Small intestine (tissue), 16 donors: Measurements from ENCODE around the gene SUPT4H1. TPM values are rescaled to one million over a fixed set of nuclear protein-coding genes. Genes with fewer than 3 reads are reported as not detected.
"Not testable (repeated sequence)": the region's sequence is repeated elsewhere in the genome, so short reads cannot be mapped to it uniquely, and the experiment has no call there.

Experiments
- DNase-seq, 2 donors: peaks; one replicate each; pipeline versions ENCODE4 v3.0.0 to v3.0.0-alpha.2; 2013
- FAIRE-seq: peaks from 2 replicates; lab custom pipeline; 2012; peaks lifted over from hg19 to GRCh38; lab: Jason Lieb, UNC
- H3K27ac ChIP-seq, 3 donors: one replicate each; pipeline ENCODE4 v1.5.1; 2013; ENCODE audit warnings: low read length in 2 of 3, mild to moderate bottlenecking in 2 of 3, control low read depth in 1 of 3, inconsistent platforms in 1 of 3, low read depth in 1 of 3, moderate library complexity in 1 of 3
- H3K27me3 ChIP-seq, 3 donors: one replicate each; pipeline ENCODE4 v1.6.1; 2013; ENCODE audit warnings: low read length in 3 of 3, inconsistent platforms in 1 of 3; ENCODE audit not compliant: control insufficient read depth in 3 of 3, insufficient read depth in 3 of 3
- H3K36me3 ChIP-seq, 3 donors: one replicate each; pipeline ENCODE4 v1.6.1; 2013; ENCODE audit warnings: low read length in 3 of 3, inconsistent platforms in 1 of 3, low read depth in 1 of 3, mild to moderate bottlenecking in 1 of 3, moderate library complexity in 1 of 3; ENCODE audit not compliant: control insufficient read depth in 3 of 3, insufficient read depth in 2 of 3
- H3K4me1 ChIP-seq, 3 donors: one replicate each; pipeline ENCODE4 v1.6.1; 2013; ENCODE audit warnings: low read length in 2 of 3, inconsistent platforms in 1 of 3, low read depth in 1 of 3, mild to moderate bottlenecking in 1 of 3, moderate library complexity in 1 of 3; ENCODE audit not compliant: control insufficient read depth in 3 of 3, insufficient read depth in 2 of 3
- H3K4me3 ChIP-seq, 3 donors: one replicate each; pipeline ENCODE4 v1.5.1; 2013; ENCODE audit warnings: low read length in 3 of 3, control low read depth in 1 of 3, inconsistent platforms in 1 of 3, low read depth in 1 of 3, mild to moderate bottlenecking in 1 of 3, moderate library complexity in 1 of 3
- H3K9me3 ChIP-seq, 2 donors: one replicate each; pipeline ENCODE4 v1.6.1; 2013; ENCODE audit warnings: low read depth in 1 of 2, low read length in 1 of 2; ENCODE audit not compliant: control insufficient read depth in 2 of 2, insufficient read depth in 1 of 2
- WGBS, 3 donors: extraction: QIAGEN DNeasy Blood & Tissue Kit; methylation state at CpG; one replicate each; pipeline ENCODE4 v1.1.7; 2013; 5-methylcytosine and 5-hydroxymethylcytosine counted together
- long read RNA-seq, 10 donors: transcript quantifications; one replicate each; lab custom pipeline, GENCODE V29; 2026
- polyA plus RNA-seq, 4 donors: library from polyadenylated mRNA; stranded (reverse) in 3 of 4; unstranded in 1 of 4; fragments of 200-250 nt in 3 of 4; fragments of 120-200 nt in 1 of 4; gene quantifications; one replicate each; pipeline versions ENCODE4 v1.2.1 to v1.2.3, GENCODE V29; 2013
- donor health status: healthy with polysubstance abuse.
- donor health status: control.
- donor health status: control.
- donor health status: Bipolar disorder and iron deficiency.
- donor health status: healthy.

The SUPT4H1 gene
- polyA plus RNA-seq: 100 to 1,000 TPM in 1 of 4 donors, 10 to 100 TPM in 3; 70.3 to 102 (median 79.7) TPM
- long read RNA-seq, donor 1: 0 reads
- long read RNA-seq, donor 2, transcript SUPT4H1-201 (5 exons, 1,489 nt): major isoform, 22 of 28 reads
- long read RNA-seq, donor 2, partial matches to known transcripts: 0 of 28 reads
- long read RNA-seq, donor 2, other reads (novel, unspliced or antisense): 0 of 28 reads
- long read RNA-seq, donor 3, transcript SUPT4H1-201 (5 exons, 1,489 nt): major isoform, 34 of 44 reads
- long read RNA-seq, donor 3, transcript SUPT4H1-202 (5 exons, 1,643 nt): minor isoform, 9 of 44 reads
- long read RNA-seq, donor 3, partial matches to known transcripts: 0 of 44 reads
- long read RNA-seq, donor 3, other reads (novel, unspliced or antisense): 0 of 44 reads
- long read RNA-seq, donor 4, partial matches to known transcripts: 0 of 5 reads
- long read RNA-seq, donor 4, other reads (novel, unspliced or antisense): 0 of 5 reads
- long read RNA-seq, donor 5, transcript SUPT4H1-201 (5 exons, 1,489 nt): major isoform, 7 of 12 reads
- long read RNA-seq, donor 5, partial matches to known transcripts: 0 of 12 reads
- long read RNA-seq, donor 5, other reads (novel, unspliced or antisense): 0 of 12 reads
- long read RNA-seq, donor 6, transcript SUPT4H1-202 (5 exons, 1,643 nt): minor isoform, 7 of 55 reads
- long read RNA-seq, donor 6, transcript SUPT4H1-201 (5 exons, 1,489 nt): major isoform, 45 of 55 reads
- long read RNA-seq, donor 6, partial matches to known transcripts: 0 of 55 reads
- long read RNA-seq, donor 6, other reads (novel, unspliced or antisense): 0 of 55 reads
- long read RNA-seq, donor 7, transcript SUPT4H1-202 (5 exons, 1,643 nt): minor isoform, 7 of 67 reads
- long read RNA-seq, donor 7, transcript SUPT4H1-201 (5 exons, 1,489 nt): major isoform, 54 of 67 reads
- long read RNA-seq, donor 7, partial matches to known transcripts: 0 of 67 reads
- long read RNA-seq, donor 7, other reads (novel, unspliced or antisense): 0 of 67 reads
- long read RNA-seq, donor 8, transcript SUPT4H1-201 (5 exons, 1,489 nt): major isoform, 8 of 8 reads
- long read RNA-seq, donor 8, partial matches to known transcripts: 0 of 8 reads
- long read RNA-seq, donor 8, other reads (novel, unspliced or antisense): 0 of 8 reads
- long read RNA-seq, donor 9, transcript SUPT4H1-201 (5 exons, 1,489 nt): major isoform, 11 of 13 reads
- long read RNA-seq, donor 9, partial matches to known transcripts: 0 of 13 reads
- long read RNA-seq, donor 9, other reads (novel, unspliced or antisense): 0 of 13 reads
- long read RNA-seq, donor 10, transcript SUPT4H1-202 (5 exons, 1,643 nt): minor isoform, 10 of 80 reads
- long read RNA-seq, donor 10, transcript SUPT4H1-201 (5 exons, 1,489 nt): major isoform, 67 of 80 reads
- long read RNA-seq, donor 10, partial matches to known transcripts: 0 of 80 reads
- long read RNA-seq, donor 10, other reads (novel, unspliced or antisense): 0 of 80 reads

DNA sequence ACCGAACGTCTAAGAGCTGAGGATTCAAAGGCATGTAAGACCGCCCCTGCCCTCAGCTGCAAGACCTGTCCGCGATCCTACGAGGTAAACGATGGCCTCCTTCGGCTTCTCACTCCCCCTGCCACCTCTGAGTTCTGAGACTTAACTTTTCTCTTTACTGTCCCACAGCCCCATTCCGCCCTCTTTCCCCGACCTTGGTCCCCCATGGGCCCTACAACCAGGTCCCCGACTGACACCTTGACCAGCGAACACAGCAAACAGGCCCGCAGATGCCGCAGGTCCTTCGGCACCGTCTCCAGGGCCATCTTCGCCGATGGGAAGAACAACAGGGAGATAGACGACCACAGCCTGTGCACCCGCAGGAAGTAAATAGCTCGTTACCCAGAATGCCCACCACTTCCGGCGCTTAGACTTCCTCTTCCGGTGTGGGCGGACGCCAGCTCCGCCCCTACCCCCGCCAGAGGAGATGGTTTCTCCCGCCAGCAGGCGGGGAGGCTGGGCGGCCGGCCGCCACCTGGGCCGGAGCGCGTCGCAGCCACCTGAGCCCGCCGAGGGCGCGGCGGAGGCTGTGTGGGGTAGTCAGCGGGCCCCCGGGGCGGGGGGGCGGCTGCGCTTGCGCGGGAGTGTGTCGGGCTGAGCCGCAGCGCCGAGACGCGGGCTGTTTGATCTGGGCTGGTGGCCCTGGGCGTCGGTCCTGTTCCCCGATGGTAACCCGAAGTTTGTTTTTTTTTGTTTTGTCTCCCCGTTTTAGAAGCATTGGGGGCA lies at the start of gene SUPT4H1:
TSS of gene SUPT4H1 (minus strand) at position 371 of the 765 bp plus-strand sequence. CDS start at position 305, 66 bp downstream.
- WGBS, 3 donors: 0 to 1% (median 1%) methylated on average over 56 to 60 of the region's 60 CpGs
- no peaks in the 10 kb centered on the region for H3K27me3 ChIP-seq
- DNase-seq: peak; percentile 94 to 98
- peaks cover 3 to 43% (median 19%) of the 10 kb centered on the region in 3 donors for H3K36me3 ChIP-seq
- peak within 1 kb of the TSS; percentile 63 to 71 (median 69) for H3K4me3 ChIP-seq
- H3K27ac ChIP-seq: peak within 1 kb of the TSS; percentile 77 to 89 (median 89)
- no peaks in the 10 kb centered on the region for H3K9me3 ChIP-seq
- FAIRE-seq: no peak
- peaks cover 0 to 14% (median 5%) of the 10 kb centered on the region in 3 donors for H3K4me1 ChIP-seq

DNA sequence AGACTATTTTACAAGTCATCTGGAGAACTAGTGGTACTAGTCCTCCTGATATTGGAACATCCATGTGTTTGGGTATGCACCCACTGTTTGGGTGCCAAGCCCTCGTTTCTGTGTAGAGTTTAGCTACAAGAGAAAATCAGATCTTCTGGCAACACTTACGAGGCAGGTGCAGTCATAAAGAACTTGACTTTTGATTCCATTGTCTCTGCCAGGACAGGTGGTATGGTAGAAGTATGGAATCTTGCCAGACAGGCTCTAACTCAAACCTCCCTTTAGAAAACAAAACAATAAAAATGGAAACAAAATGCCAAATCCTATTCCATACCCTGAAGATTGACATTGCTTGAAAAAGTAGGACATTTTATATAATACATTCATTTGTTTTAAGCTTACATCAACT lies 49.3 kb upstream of the SUPT4H1 start:
- Histone ChIP-seq H3K36me3 (peaks cover 0 to 3% (median 0%) of the 10 kb centered on the region in 3 donors), H3K27me3 (no peaks in the 10 kb centered on the region), H3K27ac (peak overlapping the region in 1 of 3 donors; percentile 22), H3K9me3 (no peaks in the 10 kb centered on the region), H3K4me1 (peaks cover 0 to 30% (median 0%) of the 10 kb centered on the region in 3 donors), H3K4me3 (no peak overlapping the region)
- FAIRE-seq (no peak), DNase-seq (peak in 1 of 2 donors; percentile 70)
- WGBS, 3 donors: 8 to 50% (median 35%) methylated on average over 2 of the region's 2 CpGs

DNA sequence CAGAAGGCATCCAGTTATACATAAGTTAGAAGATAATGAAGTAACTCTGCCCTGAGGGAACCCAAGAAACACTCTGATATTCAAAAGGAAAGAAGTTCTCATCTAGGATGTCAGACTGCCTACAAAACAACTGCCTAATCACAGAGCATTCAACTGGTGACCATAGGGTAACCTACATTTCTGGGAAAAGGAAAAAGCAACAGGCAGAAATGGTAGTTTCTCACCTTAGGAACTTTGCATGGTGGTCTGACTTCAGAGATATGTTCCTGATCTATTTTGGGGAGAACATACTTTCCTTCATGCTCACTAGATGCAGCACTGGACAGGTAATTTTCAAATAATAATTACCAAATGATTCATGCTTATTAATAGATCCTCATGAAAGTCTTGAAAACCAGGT lies 48.8 kb upstream of the SUPT4H1 start:
- H3K27ac ChIP-seq: peak overlapping the region in 2 of 3 donors; percentile 20 to 30
- no peak for FAIRE-seq

DNA sequence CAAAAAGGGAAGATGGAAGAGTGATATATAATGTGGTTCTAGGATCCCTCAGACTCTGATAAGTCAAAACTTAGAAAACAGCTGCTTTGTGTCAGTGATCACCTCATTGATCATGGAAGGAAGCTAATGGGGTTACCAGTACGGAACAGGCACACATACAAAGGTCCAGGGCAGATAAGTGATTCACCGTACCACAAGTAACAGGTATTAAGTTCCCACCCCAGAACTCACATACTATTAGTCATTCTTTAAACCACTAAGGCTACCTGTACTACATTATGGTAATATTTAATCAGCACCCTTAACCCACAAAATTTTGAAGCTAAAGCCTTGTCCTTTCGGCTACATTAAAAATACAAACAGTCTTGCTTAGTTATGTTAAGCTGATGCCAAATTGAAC lies 48.0 kb upstream of the SUPT4H1 start:
- H3K27ac ChIP-seq: peak overlapping the region in 1 of 3 donors; percentile 11
- H3K27me3 ChIP-seq: no peaks in the 10 kb centered on the region
- WGBS, 3 donors: 14 to 58% (median 45%) methylated on average over 3 of the region's 3 CpGs
- no peak for FAIRE-seq
- no peaks in the 10 kb centered on the region for H3K9me3 ChIP-seq
- H3K4me1 ChIP-seq: peaks cover 0 to 40% (median 0%) of the 10 kb centered on the region in 3 donors
- DNase-seq: peak in 1 of 2 donors; percentile 73
- H3K36me3 ChIP-seq: peaks cover 0 to 3% (median 0%) of the 10 kb centered on the region in 3 donors
- no peak overlapping the region for H3K4me3 ChIP-seq

More for the DNA sequence above, 48.8 kb upstream of the SUPT4H1 start:
- no peaks in the 10 kb centered on the region for H3K27me3 ChIP-seq
- no peak for DNase-seq
- peaks cover 0 to 3% (median 0%) of the 10 kb centered on the region in 3 donors for H3K36me3 ChIP-seq
- no peaks in the 10 kb centered on the region for H3K9me3 ChIP-seq
- no peak overlapping the region for H3K4me3 ChIP-seq
- H3K4me1 ChIP-seq: peaks cover 0 to 34% (median 0%) of the 10 kb centered on the region in 3 donors

DNA sequence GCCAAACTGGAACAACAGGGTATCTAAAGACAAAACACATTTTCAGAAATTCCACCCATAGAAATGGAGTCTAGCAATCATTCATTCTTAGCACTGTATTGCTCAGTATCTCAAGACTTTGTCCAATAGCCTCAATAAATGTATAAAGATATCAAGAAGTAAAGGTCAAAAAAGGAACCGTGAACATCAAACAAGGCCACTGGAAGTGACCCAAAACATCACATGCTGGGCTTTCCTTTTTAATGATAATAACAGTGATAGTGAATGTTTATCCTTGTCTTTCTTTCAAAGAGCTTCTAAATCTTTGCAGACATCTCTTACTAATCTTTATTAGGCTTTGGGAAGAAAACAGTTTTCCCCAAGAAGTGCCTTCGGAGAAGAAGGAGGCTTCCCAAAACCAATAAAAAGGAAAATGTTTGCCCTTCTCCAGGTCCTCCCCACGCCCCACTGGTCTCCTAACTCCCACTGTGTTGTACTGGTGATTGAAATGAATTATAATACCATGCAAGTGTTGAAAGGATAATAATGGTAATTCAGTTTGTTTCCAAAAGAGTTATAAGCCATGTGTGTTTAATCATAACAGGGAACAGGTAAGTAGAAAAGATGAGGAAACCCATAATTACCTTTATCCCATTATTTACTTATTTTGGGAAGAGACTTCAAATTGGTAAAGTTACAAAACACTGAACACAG lies 46.7 kb upstream of the SUPT4H1 start:
- Histone ChIP-seq H3K4me1 (peaks cover 0 to 44% (median 0%) of the 10 kb centered on the region in 3 donors), H3K27me3 (no peaks in the 10 kb centered on the region), H3K9me3 (no peaks in the 10 kb centered on the region), H3K36me3 (peaks cover 0 to 3% (median 0%) of the 10 kb centered on the region in 3 donors), H3K27ac (peak overlapping the region in 2 of 3 donors; percentile 11 to 50), H3K4me3 (no peak overlapping the region)
- 8 to 39% (median 30%) methylated on average over 3 of the region's 3 CpGs for WGBS, 3 donors
- DNase-seq (peak; percentile 74 to 79), FAIRE-seq (no peak)

DNA sequence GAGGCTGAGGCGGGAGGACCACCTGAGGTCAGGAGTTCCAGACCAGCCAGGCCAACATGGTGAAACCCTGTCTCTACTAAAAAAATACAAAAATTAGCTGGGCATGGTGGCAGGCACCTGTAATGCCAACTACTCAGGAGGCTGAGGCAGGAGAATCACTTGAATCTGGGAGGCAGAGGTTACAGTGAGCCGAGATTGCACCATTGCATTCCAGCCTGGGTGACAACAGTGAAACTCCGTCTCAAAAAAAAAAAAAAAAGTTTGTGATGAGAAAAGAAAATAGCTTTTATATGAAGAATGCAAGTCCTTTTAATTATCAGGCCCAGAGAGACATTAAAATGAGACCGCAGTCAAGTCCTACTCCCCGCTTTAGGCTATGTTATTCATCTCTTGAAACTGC lies 45.4 kb upstream of the SUPT4H1 start:
- H3K27me3 ChIP-seq, H3K36me3 ChIP-seq, H3K4me3 ChIP-seq, H3K27ac ChIP-seq, DNase-seq, H3K9me3 ChIP-seq, FAIRE-seq: not testable (repeated sequence)
- 60 to 79% (median 62%) methylated on average over 5 of the region's 5 CpGs for WGBS, 3 donors
- H3K4me1 ChIP-seq: peaks cover 0 to 46% (median 2%) of the 10 kb centered on the region in 3 donors

DNA sequence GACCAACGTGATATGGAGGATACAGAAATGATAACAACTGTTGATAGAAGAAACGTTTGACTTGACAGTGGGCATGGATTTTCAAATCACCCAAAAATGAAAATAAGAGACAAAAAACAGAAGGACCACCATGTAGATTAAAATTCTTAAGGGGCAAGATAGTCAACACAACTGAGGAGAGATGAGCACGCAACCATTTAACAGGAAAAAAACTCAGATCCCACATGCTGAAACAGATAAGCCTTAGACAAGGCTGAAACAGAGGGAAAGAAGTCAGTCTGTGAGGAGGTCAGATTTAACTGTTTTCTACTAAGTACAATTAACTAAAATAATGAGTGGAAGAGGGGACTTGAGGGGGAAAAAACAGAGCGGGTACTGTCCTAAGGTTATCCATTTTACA lies 44.2 kb upstream of the SUPT4H1 start:
- peaks cover 0 to 47% (median 4%) of the 10 kb centered on the region in 3 donors for H3K4me1 ChIP-seq
- WGBS, 3 donors: 43 to 63% (median 43%) methylated on average over 4 of the region's 4 CpGs

More for the DNA sequence above, 44.2 kb upstream of the SUPT4H1 start:
- no peaks in the 10 kb centered on the region for H3K9me3 ChIP-seq
- H3K27ac ChIP-seq: no peak overlapping the region
- DNase-seq (no peak), FAIRE-seq (no peak)
- no peaks in the 10 kb centered on the region for H3K36me3 ChIP-seq
- no peaks in the 10 kb centered on the region for H3K27me3 ChIP-seq
- H3K4me3 ChIP-seq: no peak overlapping the region
